Liver (tissue), 3 donors: ENCODE data around the gene CPT1A.

ENCODE experiments used
- CTCF ChIP-seq: fragments of 150-350 bp; IDR thresholded peaks from 2 replicates; pipeline ENCODE4 v1.5.1; 2017; ENCODE audit warnings: improper control_type of control experiment, low read depth, low read length; ENCODE audit not compliant: missing input control
- SP1 ChIP-seq: IDR thresholded peaks from 2 replicates; pipeline ENCODE4 v1.6.1; 2018; ENCODE audit warnings: antibody characterized with exemption, mild to moderate bottlenecking
- ZBTB33 ChIP-seq: IDR thresholded peaks from 2 replicates; pipeline ENCODE4 v1.6.1; 2016; ENCODE audit warnings: antibody characterized with exemption
- donor health status: healthy.
- donor health status: healthy.

GRCh38 chr11:68865241-68865640 is 23.5 kb upstream of the CPT1A start:
- TF ChIP-seq ZBTB33 (no peak), CTCF (no peak), SP1 (no peak)
